HT-29 (cell line): ENCODE measurements around the gene SYNE1. TPM values are rescaled to one million over a fixed set of nuclear protein-coding genes. Genes with fewer than 3 reads are reported as not detected.
"Not testable (repeated sequence)": the region's sequence is repeated elsewhere in the genome, so short reads cannot be mapped to it uniquely, and the experiment has no call there.

Experiments
- DNase-seq: peaks from one replicate; pipeline ENCODE4 v3.0.0-alpha.2; 2015; ENCODE audit warnings: low spot score
- total RNA-seq: library from RNA; depleted of rRNA; stranded (reverse); fragments of >200 nt; shearing (Covaris generic); gene quantifications from 2 replicates; pipeline ENCODE4 v1.2.3, GENCODE V29; 2014

The SYNE1 gene
- total RNA-seq, 1 experiment from 2014 or later, result 3.9 TPM

DNA sequence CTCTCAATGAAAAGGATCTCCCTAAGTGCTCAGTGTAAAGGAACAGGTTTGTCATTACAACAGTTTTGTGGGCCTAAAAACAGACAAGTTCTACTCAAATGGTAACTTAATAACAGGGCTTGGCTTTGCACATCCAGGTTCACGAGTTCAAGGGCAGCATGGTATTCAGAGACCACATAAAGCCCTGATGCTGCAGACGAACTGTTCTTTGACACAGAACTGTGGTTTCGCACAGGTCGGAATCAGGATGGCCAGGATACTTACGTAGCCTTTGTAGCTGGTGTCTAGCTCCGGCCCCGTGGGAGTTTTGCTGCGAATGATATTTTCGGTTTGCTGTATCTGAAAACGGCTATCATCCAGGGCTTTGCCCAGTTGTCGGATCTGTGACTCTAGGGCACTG is 493.8 kb downstream of the SYNE1 start:
- DNase-seq, result no peak

DNA sequence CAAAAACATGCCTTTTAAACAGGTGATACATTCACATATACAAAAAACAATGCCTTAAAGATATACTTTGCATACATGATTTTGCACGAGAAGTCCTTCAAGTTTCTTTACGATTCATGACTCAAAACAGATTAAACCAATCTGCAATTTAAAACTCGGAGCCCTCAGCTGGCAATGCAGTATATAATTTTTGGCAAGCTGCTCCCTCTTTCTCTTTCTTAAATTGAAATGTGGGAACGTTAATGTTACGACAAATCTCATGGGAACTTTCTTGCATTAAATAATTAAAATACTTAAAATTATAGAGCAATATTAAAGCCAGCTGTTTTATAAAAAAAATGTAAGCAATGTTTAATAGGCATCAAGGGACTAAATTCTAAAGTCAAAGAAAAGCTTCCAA is 495.1 kb downstream of the SYNE1 start:
- DNase-seq, result no peak

DNA sequence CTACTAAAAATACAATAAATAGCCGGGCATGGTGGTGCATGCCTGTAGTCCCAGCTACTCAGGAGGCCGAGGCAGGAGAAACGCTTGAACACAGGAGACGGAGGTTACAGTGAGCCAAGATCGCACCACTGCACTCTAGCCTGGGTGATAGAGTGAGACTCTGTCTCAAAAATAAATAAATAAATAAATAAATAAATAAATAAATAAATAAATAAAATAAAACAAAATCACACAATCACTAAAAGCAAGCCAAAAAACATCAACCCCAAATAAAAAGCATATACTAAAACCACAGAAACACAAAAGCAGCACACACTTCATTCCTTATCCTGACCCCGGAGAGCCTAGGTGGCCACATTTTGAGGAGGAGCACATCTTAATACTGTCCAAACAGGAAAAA is 498.8 kb downstream of the SYNE1 start:
- DNase-seq, result not testable (repeated sequence)

DNA sequence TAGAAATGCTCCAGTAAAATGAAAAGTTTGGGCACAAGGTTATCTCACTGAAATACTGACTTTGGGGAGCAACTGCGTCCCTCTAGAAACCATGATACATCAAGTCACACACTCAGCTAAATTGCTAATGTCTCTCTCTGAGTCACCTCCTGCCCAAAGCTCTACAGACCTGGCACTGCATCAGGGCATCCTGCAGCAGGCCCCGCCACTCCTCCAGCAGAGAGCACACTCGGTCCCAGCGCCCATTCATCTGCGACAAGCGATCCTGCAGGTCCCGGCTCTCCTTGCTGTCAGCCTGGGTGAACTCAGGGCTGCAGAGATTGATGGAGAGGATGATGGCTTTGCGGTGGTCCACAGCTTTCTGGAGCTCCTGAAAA is 500.7 kb downstream of the SYNE1 start:
- DNase-seq, result peak; percentile 67

DNA sequence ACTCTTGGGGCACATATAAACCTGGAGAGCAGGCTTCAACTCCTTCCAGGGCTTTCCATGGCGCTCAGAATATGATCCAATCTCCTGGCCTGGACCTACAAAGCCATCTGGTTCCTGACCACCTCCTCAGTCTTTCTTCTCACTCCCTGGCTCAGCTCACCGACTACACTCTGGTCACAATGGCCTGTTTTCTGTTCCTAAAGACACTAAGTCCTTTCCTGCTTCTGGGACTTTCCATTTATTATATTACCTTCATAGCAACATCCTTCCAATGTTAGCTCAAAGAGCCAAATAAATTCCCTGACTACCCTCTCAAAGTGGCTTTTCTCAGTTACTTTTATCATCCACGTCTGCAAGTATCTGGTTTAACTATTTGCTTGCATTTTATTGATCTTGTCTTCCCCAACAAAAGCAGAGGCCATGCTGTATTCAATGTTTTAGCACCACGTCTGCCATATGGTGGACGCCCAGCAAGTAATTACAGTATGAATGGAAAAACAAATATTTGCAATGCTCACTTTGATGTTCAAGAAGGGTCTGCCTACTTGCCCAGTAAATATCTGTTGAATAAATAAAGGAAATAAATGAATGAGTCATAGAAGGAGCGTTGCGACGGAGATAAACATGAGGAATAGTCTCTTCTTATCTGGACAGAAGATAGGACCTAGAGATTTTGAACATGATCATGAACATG is 501.3 kb downstream of the SYNE1 start:
- peak; percentile 50 for DNase-seq

DNA sequence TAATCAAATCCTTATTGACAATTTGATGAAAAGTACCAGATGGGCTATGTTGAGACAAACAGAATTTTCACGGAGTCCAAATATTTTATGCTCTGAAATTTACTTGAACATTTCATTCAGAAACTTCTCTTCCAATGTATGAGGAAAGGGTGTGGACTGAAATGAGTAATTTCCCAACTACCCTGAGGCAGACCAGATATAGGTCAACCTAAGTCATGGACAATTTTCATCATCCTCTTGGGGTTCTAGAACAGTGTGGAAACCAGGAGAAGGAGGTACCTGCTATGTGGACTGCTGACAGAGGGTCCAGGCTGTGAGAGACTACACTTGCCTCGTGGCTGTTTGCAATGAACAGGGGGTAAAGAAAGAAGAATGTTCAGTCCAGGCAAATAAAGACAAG is 506.7 kb downstream of the SYNE1 start:
- DNase-seq, result no peak

DNA sequence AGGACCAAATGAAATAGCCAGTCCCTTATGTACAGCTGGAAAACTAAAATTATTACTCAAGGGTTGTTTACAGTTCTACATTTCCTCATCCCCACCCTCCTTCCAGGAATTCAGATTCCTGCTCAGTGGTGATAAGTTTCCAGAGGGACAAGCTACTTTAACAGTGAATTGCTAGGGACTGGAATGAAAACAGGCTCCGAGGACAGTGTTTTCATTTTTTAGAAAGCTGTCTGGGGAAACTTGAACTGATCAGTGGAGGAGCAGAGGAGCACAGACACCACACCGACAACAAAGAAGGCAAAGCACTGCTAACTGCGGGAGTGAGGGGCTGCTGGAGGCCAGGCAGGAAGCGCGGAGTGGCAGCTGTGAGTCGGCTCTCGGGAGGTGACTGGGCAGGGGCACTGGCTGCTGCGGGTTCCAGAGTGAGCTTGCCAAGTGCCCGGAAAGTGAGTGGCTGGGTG is 507.4 kb downstream of the SYNE1 start:
- DNase-seq, result peak; percentile 36

DNA sequence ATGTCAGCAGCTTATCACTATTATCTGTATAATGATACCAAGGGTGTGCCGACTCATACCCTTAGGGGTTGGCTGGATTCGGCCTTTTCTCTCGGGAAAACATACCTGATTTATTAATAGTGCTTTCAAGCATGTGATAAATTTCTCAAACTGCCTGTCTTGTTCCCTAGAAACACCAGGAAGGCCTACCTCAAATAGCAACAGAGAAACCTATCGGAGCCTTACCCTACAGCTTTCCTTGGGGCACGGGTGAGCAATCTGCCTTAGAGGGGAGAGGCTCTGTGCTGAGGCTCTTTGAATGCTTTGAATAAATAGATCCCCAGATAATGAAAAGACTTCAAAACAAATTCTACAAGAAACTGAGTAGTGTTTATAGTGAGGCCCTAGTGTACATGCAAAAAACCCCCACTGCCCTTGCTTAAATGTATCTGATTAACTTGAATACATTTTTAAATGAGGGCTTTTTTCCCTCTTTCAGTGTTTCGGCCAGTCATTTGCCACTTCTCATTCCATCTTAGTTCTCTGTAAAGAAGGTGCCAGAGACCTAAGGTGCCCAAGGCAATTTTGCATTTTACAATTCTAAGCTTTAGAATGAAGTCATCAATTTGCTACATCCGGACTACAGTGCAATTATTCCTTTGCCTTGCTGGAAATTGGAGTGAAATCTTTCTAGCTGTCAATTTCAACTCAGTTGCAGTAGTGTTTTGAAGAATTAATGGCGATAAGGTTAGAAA is 509.6 kb downstream of the SYNE1 start:
- DNase-seq, result no peak

DNA sequence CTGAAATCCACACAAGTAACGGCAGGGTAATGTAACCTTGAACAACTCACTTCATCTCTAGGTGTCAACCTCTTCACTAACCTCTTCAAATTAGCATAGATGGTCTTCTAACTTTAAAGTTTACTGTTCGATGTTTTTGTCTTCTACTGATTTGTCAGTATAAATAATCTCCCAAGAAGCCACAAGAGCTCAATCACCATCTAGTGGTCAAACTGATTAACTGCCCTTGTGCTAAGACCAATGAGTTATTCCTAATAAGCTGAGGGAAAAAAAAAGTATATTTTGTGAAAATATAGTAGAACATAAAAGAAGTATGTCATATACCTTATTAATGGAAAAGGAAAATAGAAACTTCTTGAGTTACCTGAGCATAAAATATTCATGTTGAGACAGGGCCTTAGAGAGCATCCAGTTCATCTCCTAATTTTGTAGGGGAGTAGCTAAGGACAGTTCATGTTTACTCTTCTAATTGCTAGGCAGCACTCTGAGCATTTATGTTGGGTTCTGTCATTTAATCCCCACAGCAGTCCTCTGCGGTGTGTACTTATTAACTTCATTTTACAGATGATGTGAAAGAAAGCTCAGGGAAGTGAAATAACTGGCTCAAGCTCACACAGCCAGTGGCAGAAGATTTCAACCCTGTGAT is 512.6 kb downstream of the SYNE1 start:
- DNase-seq, result peak; percentile 56

DNA sequence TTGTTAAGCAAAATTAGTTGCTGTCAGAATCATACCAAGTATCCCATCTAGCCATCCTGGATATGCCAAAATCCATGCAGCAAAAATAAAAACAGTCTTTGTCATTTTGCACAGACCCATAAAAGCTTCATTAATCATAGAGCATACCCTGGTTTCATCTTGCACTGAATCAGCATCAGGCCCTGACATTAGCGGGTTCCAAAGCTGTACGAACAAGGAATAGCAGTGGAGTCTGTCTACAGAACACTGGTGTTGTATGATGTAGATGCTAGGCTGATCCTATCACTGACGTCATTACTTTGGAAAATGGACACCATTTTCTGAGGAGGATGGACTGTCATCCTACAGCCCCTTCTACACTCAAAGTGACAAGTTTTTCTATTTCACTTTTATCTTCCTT is 514.1 kb downstream of the SYNE1 start:
- DNase-seq, result no peak

DNA sequence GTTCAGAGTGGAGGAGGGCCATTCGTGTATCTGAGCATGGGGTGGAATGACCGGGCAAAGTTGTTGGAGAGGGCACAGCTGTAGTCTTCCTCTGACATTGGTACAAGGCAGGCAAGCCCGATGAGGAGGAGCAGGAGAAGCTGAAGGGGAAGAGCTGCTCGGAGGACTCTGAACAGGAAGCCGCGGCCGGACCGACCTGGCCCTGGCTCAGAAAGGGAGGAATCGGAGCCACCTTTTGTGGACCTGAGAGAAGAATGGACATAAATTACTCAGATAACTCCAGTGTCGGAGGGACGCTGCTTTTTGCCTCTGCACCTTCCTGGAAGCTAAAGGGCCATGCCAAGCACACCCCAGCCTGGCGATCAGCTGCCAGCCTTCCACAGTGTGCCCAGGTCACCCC is 514.7 kb downstream of the SYNE1 start:
- DNase-seq, result no peak

DNA sequence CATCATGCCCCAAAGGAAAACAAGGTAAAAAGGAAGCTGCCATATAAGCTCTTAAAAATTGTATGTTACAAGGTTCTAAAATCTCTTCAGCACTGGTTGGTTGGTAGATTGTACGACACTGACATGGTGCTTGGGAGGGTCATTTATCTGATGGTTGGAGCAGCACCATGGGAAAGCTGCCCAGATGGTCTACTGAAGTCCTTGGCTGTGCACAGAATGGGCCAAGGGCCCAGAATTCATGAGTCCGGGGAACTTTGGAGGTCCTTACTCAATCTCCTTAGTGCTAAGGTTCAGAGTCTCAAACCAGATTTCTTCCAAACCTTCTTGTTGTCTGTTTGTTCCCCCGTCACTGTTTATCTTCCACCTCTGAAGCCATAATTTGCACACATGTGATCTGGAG is 515.3 kb downstream of the SYNE1 start:
- no peak for DNase-seq

DNA sequence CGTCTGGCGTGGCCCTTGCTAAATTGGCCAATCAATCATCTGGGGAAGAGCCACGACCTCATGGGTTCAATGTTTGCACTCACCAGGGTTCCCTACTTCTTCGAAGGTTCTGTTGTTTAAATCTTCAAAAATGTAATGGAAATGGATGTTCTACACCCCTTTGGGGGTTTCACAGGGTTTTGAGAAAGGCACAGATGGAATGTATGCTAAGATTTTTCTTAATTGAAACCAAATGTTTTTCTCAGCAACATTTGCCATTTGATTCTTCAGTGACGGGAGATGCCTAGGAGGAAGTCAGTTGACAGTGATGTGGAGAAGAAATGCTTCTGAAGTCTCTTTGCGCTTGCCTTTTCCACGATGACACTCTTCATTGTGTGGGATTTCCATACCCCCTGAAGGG is 517.3 kb downstream of the SYNE1 start:
- DNase-seq, result no peak

DNA sequence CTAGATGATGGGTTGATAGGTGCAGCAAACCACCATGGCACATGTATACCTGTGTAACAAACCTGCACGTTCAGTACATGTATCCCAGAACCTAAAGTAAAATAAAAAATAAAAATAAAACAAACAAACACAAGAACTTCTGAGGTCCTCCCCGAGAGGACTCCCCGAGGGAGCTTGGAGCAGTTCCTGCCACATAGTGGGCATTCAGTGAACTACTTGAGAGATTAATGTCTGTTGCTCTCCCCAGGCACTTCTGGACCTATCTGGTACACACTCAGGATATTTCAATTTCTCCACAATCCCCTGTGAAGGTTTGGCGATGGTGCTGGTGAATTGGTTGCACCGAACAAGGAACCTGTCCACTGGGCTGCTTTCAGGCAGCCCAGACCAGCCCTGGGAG is 518.5 kb downstream of the SYNE1 start:
- no peak for DNase-seq

DNA sequence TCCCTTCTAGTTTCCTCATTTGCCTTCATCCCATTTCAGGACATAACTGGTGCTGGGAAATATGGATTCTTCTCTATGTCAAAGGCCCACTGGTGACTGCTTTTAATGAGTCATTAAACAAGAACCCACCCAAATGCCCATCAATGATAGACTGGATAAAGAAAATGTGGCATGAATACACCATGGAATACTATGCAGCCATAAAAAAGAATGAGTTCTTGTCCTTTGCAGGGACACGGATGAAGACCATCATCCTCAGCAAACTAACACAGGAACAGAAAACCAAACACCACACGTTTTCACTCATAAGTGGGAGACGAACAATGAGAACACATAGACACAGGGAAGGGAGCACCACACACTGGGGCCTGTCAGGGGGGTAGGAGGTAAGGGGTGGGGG is 518.9 kb downstream of the SYNE1 start:
- no peak for DNase-seq

DNA sequence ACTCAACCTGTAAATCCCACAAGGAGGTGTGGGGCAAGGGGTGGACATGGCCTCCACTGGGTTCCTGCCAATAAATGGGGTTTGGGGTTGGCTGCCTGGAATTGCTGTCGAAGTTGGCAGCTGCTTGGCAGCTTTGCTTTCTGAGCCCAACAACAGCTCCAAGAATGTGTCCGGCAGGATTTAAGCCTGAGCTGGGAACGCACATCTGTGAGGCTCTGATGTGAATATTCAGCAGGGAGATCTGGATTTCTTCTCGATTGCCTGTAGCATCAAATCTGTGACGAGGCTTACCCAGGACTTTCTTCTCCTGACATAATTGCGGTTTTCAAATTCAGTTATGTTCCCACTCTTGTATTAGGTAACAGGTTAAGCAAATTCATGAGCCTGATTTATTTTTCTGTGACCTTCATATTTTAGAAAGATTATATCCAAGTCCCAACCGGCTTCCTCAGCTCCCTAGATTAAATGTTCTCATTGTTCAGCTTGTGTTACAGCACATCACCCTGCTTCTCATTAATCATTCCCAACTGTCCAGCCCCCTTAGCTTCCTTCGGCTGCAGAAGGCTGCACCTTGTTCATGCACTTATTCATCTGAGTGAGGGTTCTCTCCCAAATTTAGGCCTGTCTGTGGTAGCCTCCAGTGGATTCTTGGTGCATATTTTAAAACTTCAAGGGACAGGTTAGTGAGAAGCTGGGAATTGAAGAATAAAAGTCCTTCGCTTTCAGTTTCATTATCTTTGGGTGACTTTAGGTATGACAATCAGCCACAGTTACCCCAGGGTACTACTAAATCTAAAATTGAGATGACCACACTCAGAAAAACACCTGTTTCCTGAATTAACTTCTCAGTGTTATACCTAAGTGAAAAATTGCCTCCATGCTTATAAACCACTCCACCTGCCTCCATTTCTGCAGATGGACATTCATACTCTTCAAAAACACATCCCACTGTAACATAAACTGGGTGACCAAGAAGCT is 519.7 kb downstream of the SYNE1 start:
- DNase-seq, result no peak

DNA sequence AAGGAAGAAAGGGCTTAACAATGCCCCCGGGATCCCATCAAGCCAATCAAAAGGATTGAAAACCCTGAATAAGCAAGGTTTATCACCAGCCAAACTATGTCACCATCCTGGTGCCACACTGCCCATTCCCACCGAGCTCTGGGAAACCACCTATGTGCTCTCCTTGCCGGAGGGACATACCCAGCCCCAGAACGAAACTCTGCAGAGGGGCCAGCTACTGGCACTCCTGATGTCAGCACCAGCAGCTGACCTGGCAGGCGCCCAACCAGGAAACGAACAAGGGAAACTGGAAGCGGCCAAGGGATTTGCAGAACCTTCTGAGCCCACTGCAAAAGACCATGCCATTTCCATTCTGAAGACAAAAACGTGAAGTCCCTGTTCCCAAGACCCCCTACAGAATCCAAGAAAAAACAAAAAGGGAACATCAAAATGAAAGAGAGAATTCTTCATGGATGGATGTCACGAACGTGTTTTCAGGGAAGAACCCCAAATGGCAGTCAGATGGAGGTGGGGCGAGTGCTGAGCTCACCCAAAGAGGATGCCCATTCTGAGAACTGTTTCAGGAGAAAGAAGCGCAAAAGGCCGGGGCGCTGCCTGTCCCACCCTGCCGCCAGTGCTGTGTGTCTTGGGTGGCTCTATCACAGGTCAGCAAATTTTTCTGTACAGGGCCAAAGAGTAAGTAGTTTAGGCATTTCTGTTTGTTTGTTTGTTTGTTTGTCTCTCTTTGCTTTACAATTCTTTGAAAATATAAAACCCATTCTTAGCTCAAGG is 524.5 kb downstream of the SYNE1 start:
- DNase-seq, result no peak

DNA sequence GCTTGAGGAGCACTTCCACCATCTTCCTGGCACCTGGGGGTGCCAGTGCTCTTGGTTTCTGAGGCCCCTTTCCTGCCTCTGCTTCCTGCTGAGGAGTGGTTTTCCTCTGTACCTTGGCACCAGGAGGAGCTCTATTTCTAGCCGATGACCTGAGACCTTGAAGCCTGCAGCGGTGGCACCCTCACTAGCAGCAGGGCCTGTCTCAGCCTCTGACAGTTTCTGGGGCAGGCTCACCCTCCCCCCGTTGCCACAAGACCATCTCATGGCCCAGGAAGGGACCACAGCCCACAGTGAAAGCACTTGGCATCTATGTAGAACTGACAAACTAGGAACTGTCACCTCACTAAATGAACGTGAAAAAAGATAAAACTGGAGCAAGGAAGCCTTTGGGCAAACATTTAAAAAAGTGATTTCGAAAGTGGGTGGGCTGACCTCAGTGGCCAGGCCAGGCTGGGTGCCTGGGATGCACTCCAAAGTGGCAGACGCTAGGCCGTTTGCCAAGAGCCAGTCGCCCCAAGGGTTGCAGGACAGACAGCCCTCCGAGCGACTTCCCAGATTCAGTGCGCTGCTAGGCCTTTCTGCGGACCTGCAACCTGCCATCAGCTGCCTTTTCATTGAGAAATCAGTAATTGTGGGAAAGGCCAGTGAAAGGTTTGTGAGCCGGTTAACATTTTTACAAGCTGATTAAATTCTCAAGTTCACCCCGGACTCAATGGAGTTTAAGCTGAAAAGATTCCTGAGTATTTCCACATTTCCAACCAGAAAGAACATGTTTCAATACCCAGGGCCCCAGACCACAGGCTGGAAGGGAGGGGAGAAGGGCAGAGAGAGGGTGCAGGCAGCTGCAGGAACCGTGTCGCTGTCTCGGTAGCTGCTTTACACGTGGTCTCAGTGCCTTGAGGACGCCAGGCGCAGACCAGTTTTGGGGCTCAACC is 526.0 kb downstream of the SYNE1 start:
- DNase-seq, result no peak

DNA sequence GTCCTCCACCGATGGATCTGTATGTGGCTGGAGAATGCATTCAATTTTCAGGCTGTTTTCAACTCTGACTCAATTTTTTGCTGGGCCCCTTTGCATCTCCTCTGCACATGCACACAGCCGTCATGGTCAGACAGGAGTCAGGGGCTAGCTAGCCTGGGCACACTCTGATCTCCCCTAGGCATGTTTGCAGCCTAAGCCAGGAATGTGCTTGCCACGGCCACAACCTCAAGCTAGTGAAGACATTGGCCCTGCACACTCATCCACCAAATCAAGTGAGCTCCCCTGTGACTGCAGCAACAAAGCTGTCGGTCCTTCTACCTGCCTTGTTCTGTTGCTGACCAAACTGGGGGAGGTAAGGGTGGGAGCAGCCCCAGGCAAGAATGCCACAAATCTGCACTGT is 529.2 kb downstream of the SYNE1 start:
- no peak for DNase-seq

DNA sequence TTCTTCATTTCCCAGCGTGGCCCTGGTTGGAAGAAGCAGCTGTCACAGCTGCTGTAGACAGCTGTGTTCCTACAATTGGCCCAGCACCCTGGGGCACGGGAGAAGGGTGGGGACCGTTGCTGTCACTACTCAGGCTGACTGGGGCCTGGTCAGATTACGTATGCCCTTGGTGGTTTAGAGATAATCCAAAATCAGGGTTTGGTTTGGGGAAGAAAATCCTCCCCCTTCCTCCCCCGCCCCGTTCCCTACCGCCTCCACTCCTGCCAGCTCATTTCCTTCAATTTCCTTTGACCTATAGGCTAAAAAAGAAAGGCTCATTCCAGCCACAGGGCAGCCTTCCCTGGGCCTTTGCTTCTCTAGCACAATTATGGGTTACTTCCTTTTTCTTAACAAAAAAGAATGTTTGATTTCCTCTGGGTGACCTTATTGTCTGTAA is 537.0 kb downstream of the SYNE1 start:
- no peak for DNase-seq
